OCI-LY1 (cell line): ENCODE data around the gene RAI14.

Source experiments
- EZH2 ChIP-seq: fragments of 200-600 bp; sonication (generic), shearing (Covaris generic); IDR thresholded peaks from 2 replicates; pipeline ENCODE4 v1.8.0; 2017; ENCODE audit warnings: borderline replicate concordance, mixed run types, mild to moderate bottlenecking, antibody characterized with exemption, low read length, moderate library complexity, mixed read lengths
- TF ChIP-seq, protein P1 (sequence below): fragments of 200-600 bp; sonication (generic), shearing (Covaris generic); IDR thresholded peaks from 2 replicates; pipeline ENCODE4 v1.5.1; 2017; ENCODE audit warnings: mild to moderate bottlenecking, antibody characterized with exemption, low read length, moderate library complexity, mixed read lengths

DNA sequence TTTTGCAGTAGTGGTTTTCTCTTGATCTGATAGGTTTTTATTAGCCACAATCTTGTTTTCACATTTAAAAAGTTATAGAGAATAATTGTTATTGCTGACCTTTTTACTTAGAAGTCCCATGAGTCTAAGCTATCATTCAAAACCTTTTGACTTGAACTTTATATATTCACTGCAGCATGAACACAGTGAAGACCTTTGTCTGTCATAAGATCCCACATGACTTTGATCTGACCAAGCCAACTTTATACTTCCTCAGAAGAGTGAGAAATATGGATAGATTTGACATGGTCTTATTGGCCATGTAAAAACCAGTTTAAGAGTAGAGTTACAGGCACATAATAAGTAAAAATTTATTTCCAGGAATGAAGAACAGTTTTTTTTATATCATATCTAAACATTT lies 225.1 kb downstream of the RAI14 start:
- TF ChIP-seq, protein P1, sequence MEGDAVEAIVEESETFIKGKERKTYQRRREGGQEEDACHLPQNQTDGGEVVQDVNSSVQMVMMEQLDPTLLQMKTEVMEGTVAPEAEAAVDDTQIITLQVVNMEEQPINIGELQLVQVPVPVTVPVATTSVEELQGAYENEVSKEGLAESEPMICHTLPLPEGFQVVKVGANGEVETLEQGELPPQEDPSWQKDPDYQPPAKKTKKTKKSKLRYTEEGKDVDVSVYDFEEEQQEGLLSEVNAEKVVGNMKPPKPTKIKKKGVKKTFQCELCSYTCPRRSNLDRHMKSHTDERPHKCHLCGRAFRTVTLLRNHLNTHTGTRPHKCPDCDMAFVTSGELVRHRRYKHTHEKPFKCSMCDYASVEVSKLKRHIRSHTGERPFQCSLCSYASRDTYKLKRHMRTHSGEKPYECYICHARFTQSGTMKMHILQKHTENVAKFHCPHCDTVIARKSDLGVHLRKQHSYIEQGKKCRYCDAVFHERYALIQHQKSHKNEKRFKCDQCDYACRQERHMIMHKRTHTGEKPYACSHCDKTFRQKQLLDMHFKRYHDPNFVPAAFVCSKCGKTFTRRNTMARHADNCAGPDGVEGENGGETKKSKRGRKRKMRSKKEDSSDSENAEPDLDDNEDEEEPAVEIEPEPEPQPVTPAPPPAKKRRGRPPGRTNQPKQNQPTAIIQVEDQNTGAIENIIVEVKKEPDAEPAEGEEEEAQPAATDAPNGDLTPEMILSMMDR, result no peak
- TF ChIP-seq EZH2, result no peak
